ENCODE data around the gene GFM2. TPM values are rescaled to one million over a fixed set of nuclear protein-coding genes. Genes with fewer than 3 reads are reported as not detected.

GFM2 gene
- total RNA-seq, 1 donor from 2014 or later = 32.0 TPM

GRCh38 chr5:74717596-74717995 is 49.3 kb downstream of the GFM2 start:
- H3K36me3 Mint-ChIP-seq = peaks cover 29% of the 10 kb centered on the region
- H3K9me3 Mint-ChIP-seq = no peaks in the 10 kb centered on the region
- H3K4me3 Mint-ChIP-seq = no peak overlapping the region
- no peak overlapping the region for H3K27ac Mint-ChIP-seq
- H3K27me3 Mint-ChIP-seq = no peaks in the 10 kb centered on the region
- TF ChIP-seq CTCF (conservative IDR thresholded peaks at IDR 0.05) = no peak
- H3K4me1 Mint-ChIP-seq (ENCODE audit: unreplicated experiment) = no peaks in the 10 kb centered on the region
- DNase-seq (ENCODE audit: extremely low spot score, unreplicated experiment) = no peak

- DNase-seq (ENCODE audit: extremely low spot score, unreplicated experiment) = no peak
- Mint-ChIP-seq H3K4me1 (ENCODE audit: unreplicated experiment) (no peaks in the 10 kb centered on the region), H3K9me3 (no peaks in the 10 kb centered on the region), H3K36me3 (peaks cover 24% of the 10 kb centered on the region), H3K27me3 (no peaks in the 10 kb centered on the region), H3K27ac (no peak overlapping the region), H3K4me3 (no peak overlapping the region)
- TF ChIP-seq CTCF (conservative IDR thresholded peaks at IDR 0.05) = no peak
Measured at GRCh38 chr5:74693191-74693590, 73.7 kb downstream of the GFM2 start.

DNA sequence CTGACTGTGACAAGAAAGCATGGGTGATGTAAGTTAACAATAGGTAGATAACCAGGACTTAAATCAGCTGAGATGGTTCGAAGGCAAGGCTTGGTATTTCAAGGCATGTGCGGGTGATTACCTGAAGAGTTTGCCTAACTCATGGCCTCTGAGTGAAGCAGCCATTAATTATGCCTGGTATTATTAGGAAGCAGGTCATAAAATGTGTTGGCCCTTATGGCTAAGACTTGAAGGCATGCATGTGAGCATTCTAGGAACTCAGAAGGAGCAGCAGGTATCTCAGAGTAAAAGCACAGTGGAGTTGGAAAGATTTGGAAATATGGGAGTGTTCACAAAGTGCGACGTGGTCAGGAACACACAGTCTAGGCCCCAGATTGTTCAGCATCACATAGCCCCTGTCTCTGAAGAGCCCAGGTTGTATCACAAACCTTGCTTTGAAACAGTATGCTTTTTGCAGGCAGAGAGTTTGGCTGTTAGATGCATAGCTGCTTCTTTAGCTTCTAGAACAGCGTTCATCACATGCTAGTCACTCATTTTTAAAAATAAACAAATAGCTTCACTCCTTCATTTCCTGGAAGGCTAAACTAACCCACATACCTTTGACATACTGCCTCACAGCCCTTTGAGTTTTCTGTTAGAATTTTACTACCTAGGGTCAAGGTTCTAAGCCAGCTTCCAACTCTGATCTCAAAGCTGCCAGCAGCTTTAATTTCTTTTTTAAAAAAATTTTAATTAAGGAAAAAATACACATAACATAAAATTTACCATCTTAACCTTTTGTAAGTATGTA is 79.8 kb downstream of the GFM2 start:
- Mint-ChIP-seq H3K36me3 (peaks cover 11% of the 10 kb centered on the region), H3K27me3 (no peaks in the 10 kb centered on the region), H3K27ac (no peak overlapping the region), H3K9me3 (no peaks in the 10 kb centered on the region), H3K4me1 (ENCODE audit: unreplicated experiment) (peaks cover 16% of the 10 kb centered on the region), H3K4me3 (peak overlapping the region; percentile 85)
- no peak for DNase-seq (ENCODE audit: extremely low spot score, unreplicated experiment)
- TF ChIP-seq CTCF (conservative IDR thresholded peaks at IDR 0.05) = no peak

GRCh38 chr5:74685979-74686631 is 80.8 kb downstream of the GFM2 start:
- Mint-ChIP-seq H3K27me3 (no peaks in the 10 kb centered on the region), H3K9me3 (no peaks in the 10 kb centered on the region), H3K36me3 (peaks cover 7% of the 10 kb centered on the region), H3K4me1 (ENCODE audit: unreplicated experiment) (peaks cover 16% of the 10 kb centered on the region), H3K4me3 (peak overlapping the region; percentile 85), H3K27ac (peak overlapping the region; percentile 70)
- TF ChIP-seq CTCF (conservative IDR thresholded peaks at IDR 0.05) = no peak
- DNase-seq (ENCODE audit: extremely low spot score, unreplicated experiment) = no peak

DNA sequence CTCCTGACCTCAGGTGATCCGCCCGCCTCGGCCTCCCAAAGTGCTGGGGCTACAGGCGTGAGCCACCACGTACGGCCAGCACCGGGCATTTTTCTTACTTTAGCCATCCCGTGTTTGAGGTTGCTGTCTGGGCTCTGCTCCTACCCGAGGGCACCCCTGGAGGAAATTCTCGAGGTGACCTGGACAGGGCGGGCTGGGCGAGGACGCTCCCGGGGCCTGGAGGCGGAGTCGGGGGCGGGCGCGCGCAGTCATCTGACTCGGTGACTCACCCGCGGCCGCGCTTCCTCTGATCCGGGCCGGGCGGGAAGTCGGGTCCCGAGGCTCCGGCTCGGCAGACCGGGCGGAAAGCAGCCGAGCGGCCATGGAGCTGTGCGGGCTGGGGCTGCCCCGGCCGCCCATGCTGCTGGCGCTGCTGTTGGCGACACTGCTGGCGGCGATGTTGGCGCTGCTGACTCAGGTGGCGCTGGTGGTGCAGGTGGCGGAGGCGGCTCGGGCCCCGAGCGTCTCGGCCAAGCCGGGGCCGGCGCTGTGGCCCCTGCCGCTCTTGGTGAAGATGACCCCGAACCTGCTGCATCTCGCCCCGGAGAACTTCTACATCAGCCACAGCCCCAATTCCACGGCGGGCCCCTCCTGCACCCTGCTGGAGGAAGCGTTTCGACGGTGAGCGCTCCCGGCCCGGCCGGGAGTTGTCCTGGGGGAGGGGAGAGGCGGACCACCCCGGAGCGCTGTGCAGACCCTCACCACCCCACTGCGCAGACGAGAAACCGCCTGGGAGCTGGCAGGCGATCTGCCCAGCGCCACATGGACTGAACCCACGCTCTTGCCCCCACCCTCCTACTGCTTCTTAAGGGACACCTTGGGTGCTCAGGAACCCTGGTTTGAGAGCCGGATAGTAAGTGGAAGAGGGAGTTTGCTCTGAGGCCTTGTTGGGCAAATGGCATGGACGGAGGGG is 81.7 kb downstream of the GFM2 start, which contains the start of gene HEXB:
HEXB (plus strand) TSS at position 334 of the 952 bp plus-strand sequence; CDS start at position 362, 28 bp downstream.
- H3K4me1 Mint-ChIP-seq (ENCODE audit: unreplicated experiment) = peaks cover 16% of the 10 kb centered on the region
- H3K4me3 Mint-ChIP-seq = peak within 1 kb of the TSS; percentile 85
- peaks cover 4% of the 10 kb centered on the region for H3K36me3 Mint-ChIP-seq
- no peaks in the 10 kb centered on the region for H3K27me3 Mint-ChIP-seq
- DNase-seq (ENCODE audit: extremely low spot score, unreplicated experiment) = peak; percentile 86
- no peaks in the 10 kb centered on the region for H3K9me3 Mint-ChIP-seq
- H3K27ac Mint-ChIP-seq = peak within 1 kb of the TSS; percentile 70
- TF ChIP-seq CTCF (conservative IDR thresholded peaks at IDR 0.05) = peak; percentile 30
